Measurements from ENCODE around the gene SERP2. TPM values are rescaled to one million over a fixed set of nuclear protein-coding genes. Genes with fewer than 3 reads are reported as not detected.

SERP2 gene
- total and polyA plus RNA-seq, 10 of the 15 experiments (the other 5 are each of a cell fraction or from before 2014, with no cell fraction given): not detected

DNA sequence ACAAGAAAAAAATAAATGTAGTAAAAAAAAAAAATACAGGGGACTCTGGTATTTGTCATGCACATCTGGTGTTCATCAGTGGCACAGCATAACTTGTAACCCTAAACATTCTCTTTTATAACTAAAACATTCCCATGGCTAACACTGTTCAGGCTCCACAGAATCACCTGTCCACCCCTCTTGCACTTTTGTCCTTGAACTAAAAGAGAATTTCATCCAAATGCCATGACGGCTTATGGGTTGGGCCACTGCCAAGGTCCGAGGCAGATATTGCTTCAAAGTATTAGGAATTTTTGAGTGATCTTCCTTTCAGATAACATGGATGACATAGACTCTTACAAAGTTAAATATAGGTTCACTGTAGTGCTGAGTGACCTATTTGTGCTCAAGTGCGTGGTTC lies 25.7 kb upstream of the SERP2 start:
- ATAC-seq (no peak), FAIRE-seq (no peak), DNase-seq (ENCODE audit: low read depth, low spot score) (no peak)
- H3K4me1 ChIP-seq (ENCODE audit: control insufficient read depth, insufficient read depth, low read length): no peaks in the 10 kb centered on the region
- in situ Hi-C loops (cut with MboI) (no loop called here), intact Hi-C loops (cut with micrococcal nuclease; ENCODE audit: unreplicated experiment) (no loop called here)
- H3K4me2 ChIP-seq (ENCODE audit: control insufficient read depth, insufficient read depth): no peak overlapping the region
- H4K20me1 ChIP-seq (ENCODE audit: control insufficient read depth, insufficient read depth): no peaks in the 10 kb centered on the region
- POLR2A ChIA-PET: no interaction called here
- H3K79me2 ChIP-seq (ENCODE audit: control insufficient read depth, insufficient read depth, low read length): no peaks in the 10 kb centered on the region
- WGBS (ENCODE audit: insufficient coverage, insufficient replicate concordance, low lambda C conversion rate, missing lambda C conversion rate): 48% methylated on average over 3 of the region's 3 CpGs
- no peak overlapping the region for H3K9ac ChIP-seq (ENCODE audit: control insufficient read depth, insufficient read depth, low read length)
- TF ChIP-seq ZNF217 (IDR thresholded peaks at IDR 0.05) (no peak), TCF3 (IDR thresholded peaks at IDR 0.05; ENCODE audit: borderline replicate concordance, insufficient read depth, low read depth, low read length) (no peak), SMAD1 (IDR thresholded peaks at IDR 0.05; ENCODE audit: low read depth, partially characterized antibody) (no peak), BACH1 (IDR thresholded peaks at IDR 0.05; ENCODE audit: borderline replicate concordance) (no peak), NFYB (IDR thresholded peaks at IDR 0.05; ENCODE audit: insufficient read depth, low read depth, low read length) (no peak), RAD51 (IDR thresholded peaks at IDR 0.05) (no peak), SMAD5 (IDR thresholded peaks at IDR 0.05; ENCODE audit: low read depth) (no peak), NR2C2 (IDR thresholded peaks at IDR 0.05; ENCODE audit: borderline replicate concordance, control insufficient read depth, insufficient read length, low read depth) (no peak), RFX5 (IDR thresholded peaks at IDR 0.05; ENCODE audit: low read depth, low read length) (no peak), HDAC6 (IDR thresholded peaks at IDR 0.05; ENCODE audit: unreplicated experiment) (no peak), RUNX3 (IDR thresholded peaks at IDR 0.05; ENCODE audit: low read length) (no peak), YY1 (IDR thresholded peaks at IDR 0.05; ENCODE audit: low read depth, low read length) (no peak), BCL11A (IDR thresholded peaks at IDR 0.05; ENCODE audit: low read depth, low read length) (no peak), HCFC1 (IDR thresholded peaks at IDR 0.05; ENCODE audit: low read length) (no peak), TARDBP (IDR thresholded peaks at IDR 0.05; ENCODE audit: borderline replicate concordance) (no peak), NRF1 (conservative IDR thresholded peaks at IDR 0.05; ENCODE audit: low read depth, low read length) (no peak)
- TF ChIP-seq, protein P1, sequence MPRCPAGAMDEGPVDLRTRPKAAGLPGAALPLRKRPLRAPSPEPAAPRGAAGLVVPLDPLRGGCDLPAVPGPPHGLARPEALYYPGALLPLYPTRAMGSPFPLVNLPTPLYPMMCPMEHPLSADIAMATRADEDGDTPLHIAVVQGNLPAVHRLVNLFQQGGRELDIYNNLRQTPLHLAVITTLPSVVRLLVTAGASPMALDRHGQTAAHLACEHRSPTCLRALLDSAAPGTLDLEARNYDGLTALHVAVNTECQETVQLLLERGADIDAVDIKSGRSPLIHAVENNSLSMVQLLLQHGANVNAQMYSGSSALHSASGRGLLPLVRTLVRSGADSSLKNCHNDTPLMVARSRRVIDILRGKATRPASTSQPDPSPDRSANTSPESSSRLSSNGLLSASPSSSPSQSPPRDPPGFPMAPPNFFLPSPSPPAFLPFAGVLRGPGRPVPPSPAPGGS (IDR thresholded peaks at IDR 0.05; ENCODE audit: borderline replicate concordance, insufficient read depth, low read depth, low read length, poor library complexity, severe bottlenecking): no peak
- TF ChIP-seq, protein P2, sequence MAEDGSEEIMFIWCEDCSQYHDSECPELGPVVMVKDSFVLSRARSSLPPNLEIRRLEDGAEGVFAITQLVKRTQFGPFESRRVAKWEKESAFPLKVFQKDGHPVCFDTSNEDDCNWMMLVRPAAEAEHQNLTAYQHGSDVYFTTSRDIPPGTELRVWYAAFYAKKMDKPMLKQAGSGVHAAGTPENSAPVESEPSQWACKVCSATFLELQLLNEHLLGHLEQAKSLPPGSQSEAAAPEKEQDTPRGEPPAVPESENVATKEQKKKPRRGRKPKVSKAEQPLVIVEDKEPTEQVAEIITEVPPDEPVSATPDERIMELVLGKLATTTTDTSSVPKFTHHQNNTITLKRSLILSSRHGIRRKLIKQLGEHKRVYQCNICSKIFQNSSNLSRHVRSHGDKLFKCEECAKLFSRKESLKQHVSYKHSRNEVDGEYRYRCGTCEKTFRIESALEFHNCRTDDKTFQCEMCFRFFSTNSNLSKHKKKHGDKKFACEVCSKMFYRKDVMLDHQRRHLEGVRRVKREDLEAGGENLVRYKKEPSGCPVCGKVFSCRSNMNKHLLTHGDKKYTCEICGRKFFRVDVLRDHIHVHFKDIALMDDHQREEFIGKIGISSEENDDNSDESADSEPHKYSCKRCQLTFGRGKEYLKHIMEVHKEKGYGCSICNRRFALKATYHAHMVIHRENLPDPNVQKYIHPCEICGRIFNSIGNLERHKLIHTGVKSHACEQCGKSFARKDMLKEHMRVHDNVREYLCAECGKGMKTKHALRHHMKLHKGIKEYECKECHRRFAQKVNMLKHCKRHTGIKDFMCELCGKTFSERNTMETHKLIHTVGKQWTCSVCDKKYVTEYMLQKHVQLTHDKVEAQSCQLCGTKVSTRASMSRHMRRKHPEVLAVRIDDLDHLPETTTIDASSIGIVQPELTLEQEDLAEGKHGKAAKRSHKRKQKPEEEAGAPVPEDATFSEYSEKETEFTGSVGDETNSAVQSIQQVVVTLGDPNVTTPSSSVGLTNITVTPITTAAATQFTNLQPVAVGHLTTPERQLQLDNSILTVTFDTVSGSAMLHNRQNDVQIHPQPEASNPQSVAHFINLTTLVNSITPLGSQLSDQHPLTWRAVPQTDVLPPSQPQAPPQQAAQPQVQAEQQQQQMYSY (CRISPR knock-in tag; IDR thresholded peaks at IDR 0.05): no peak
- TF ChIP-seq, protein P3, sequence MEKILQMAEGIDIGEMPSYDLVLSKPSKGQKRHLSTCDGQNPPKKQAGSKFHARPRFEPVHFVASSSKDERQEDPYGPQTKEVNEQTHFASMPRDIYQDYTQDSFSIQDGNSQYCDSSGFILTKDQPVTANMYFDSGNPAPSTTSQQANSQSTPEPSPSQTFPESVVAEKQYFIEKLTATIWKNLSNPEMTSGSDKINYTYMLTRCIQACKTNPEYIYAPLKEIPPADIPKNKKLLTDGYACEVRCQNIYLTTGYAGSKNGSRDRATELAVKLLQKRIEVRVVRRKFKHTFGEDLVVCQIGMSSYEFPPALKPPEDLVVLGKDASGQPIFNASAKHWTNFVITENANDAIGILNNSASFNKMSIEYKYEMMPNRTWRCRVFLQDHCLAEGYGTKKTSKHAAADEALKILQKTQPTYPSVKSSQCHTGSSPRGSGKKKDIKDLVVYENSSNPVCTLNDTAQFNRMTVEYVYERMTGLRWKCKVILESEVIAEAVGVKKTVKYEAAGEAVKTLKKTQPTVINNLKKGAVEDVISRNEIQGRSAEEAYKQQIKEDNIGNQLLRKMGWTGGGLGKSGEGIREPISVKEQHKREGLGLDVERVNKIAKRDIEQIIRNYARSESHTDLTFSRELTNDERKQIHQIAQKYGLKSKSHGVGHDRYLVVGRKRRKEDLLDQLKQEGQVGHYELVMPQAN (conservative IDR thresholded peaks at IDR 0.05): no peak
- TF ChIP-seq, protein P4, sequence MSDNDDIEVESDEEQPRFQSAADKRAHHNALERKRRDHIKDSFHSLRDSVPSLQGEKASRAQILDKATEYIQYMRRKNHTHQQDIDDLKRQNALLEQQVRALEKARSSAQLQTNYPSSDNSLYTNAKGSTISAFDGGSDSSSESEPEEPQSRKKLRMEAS (IDR thresholded peaks at IDR 0.05; ENCODE audit: low read depth, low read length): no peak
- RAD21 ChIA-PET (ENCODE audit: unreplicated experiment): no interaction called here
- no peak overlapping the region for H2AFZ ChIP-seq (ENCODE audit: control insufficient read depth, low read depth, low read length)
- CTCF ChIA-PET: interaction anchor here (1.5 kb wide), 1 partner anchor 13 kb away, joined by 5 read pairs; no protein-coding TSS in a partner anchor
- no peaks in the 10 kb centered on the region for H3K36me3 ChIP-seq (ENCODE audit: control insufficient read depth in 2 of 2, insufficient read depth in 2 of 2, low read length in 1 of 2)
- no peaks in the 10 kb centered on the region for H3K27me3 ChIP-seq (replicated peaks in 1 of 2; ENCODE audit: control insufficient read depth in 2 of 2, insufficient read depth in 2 of 2, low read length in 1 of 2)
- BruUV-seq (replicated peaks): no TSS peak
- no peak overlapping the region for H3K4me3 ChIP-seq
- no peaks in the 10 kb centered on the region for H3K9me3 ChIP-seq (replicated peaks; ENCODE audit: control insufficient read depth, insufficient read depth, low read length)
- SMC1A ChIA-PET (ENCODE audit: uncharacterized antibody, unreplicated experiment): no interaction called here
- H3K27ac ChIP-seq (ENCODE audit: control insufficient read depth, insufficient read depth): no peak overlapping the region

Data from GM12878 (cell line).